ENCODE data around the gene AFF3.

DNA sequence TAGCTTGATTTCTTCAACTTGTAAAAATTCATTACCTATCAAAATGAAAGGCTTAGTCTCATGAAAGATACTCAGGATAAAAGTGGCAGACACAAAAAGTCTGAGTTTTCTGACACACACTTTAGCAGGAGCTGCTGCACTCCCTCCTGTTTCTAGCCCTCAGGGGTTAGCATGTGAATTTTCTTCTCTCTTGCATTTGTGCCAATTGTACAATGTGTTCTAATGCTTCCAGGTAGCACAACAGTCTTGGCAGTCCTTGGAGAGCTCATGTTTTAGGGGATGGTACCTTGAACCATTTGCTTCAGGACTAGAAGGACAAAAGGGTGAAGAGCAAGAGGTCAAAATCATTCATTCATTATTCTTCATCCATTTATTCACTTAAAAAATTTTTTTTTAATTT is 316.8 kb downstream of the AFF3 start:
- TF ChIP-seq, protein P1, sequence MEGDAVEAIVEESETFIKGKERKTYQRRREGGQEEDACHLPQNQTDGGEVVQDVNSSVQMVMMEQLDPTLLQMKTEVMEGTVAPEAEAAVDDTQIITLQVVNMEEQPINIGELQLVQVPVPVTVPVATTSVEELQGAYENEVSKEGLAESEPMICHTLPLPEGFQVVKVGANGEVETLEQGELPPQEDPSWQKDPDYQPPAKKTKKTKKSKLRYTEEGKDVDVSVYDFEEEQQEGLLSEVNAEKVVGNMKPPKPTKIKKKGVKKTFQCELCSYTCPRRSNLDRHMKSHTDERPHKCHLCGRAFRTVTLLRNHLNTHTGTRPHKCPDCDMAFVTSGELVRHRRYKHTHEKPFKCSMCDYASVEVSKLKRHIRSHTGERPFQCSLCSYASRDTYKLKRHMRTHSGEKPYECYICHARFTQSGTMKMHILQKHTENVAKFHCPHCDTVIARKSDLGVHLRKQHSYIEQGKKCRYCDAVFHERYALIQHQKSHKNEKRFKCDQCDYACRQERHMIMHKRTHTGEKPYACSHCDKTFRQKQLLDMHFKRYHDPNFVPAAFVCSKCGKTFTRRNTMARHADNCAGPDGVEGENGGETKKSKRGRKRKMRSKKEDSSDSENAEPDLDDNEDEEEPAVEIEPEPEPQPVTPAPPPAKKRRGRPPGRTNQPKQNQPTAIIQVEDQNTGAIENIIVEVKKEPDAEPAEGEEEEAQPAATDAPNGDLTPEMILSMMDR (IDR thresholded peaks at IDR 0.05; ENCODE audit: low read depth, low read length, poor library complexity, severe bottlenecking): no peak
- TF ChIP-seq EZH2phosphoT487 (IDR thresholded peaks at IDR 0.05; ENCODE audit: borderline replicate concordance, low read length): no peak
